ENCODE results near the gene SLC26A11.

SLC26A11 gene

GRCh38 chr17:80205811-80206210 lies 14.4 kb upstream of the SLC26A11 start:
- H3K4me2 ChIP-seq (ENCODE audit: low read depth, low read length, poor library complexity, severe bottlenecking), result no peak overlapping the region
- H2AFZ ChIP-seq (ENCODE audit: low read depth, low read length, severe bottlenecking), result no peak overlapping the region
- H3K27me3 ChIP-seq (ENCODE audit: low read length), result no peaks in the 10 kb centered on the region
- H3F3A ChIP-seq (ENCODE audit: insufficient read depth), result no peaks in the 10 kb centered on the region
- H3K79me2 ChIP-seq (ENCODE audit: insufficient read depth, low read length), result no peaks in the 10 kb centered on the region
- H4K20me1 ChIP-seq (ENCODE audit: low read depth, low read length), result no peaks in the 10 kb centered on the region
- no peaks in the 10 kb centered on the region for H3K36me3 ChIP-seq (ENCODE audit: low read length)
- TF ChIP-seq CTCF (IDR thresholded peaks at IDR 0.05; ENCODE audit: insufficient read depth, low read length, poor library complexity, severe bottlenecking), result no peak
- no peak for TF ChIP-seq EZH2phosphoT487 (conservative IDR thresholded peaks at IDR 0.05; ENCODE audit: low read length)
- no peak overlapping the region for H3K27ac ChIP-seq (ENCODE audit: low read depth, low read length)
- H3K9me2 ChIP-seq (replicated peaks; ENCODE audit: insufficient read depth, low read length), result no peaks in the 10 kb centered on the region
- H3K9ac ChIP-seq (ENCODE audit: low read length), result no peak overlapping the region
- H3K9me3 ChIP-seq (ENCODE audit: insufficient read depth, low read length), result no peaks in the 10 kb centered on the region
- H3K4me3 ChIP-seq (ENCODE audit: insufficient read depth, low read length, poor library complexity, severe bottlenecking), result no peak overlapping the region

DNA sequence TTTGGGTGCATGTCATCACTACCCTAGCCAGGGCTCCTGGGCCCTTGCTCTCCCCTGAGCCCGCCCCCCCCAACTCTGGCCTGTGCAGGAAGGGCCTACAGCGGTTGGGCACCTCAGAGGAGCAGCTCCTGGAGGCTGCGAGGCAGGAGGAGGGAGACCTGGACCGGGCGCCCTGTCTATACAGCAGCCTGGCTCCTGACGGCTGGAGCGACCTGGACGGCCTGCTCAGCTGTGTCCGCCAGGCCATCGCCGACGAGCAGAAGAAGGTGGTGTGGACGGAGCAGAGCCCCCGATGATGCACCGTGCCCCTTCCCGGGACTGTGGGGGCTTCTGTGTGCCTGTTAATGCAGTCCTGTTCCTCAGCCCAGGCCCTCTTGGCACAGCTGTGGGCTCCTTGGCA lies 12.2 kb upstream of the SLC26A11 start:
- Histone ChIP-seq H3K27ac (ENCODE audit: low read depth, low read length) (no peak overlapping the region), H3K36me3 (ENCODE audit: low read length) (no peaks in the 10 kb centered on the region), H4K20me1 (ENCODE audit: low read depth, low read length) (no peaks in the 10 kb centered on the region), H3K9me2 (replicated peaks; ENCODE audit: insufficient read depth, low read length) (no peaks in the 10 kb centered on the region), H3K27me3 (ENCODE audit: low read length) (no peaks in the 10 kb centered on the region), H3K4me3 (ENCODE audit: insufficient read depth, low read length, poor library complexity, severe bottlenecking) (no peak overlapping the region), H2AFZ (ENCODE audit: low read depth, low read length, severe bottlenecking) (no peak overlapping the region), H3K4me2 (ENCODE audit: low read depth, low read length, poor library complexity, severe bottlenecking) (no peak overlapping the region), H3K9ac (ENCODE audit: low read length) (no peak overlapping the region), H3K9me3 (ENCODE audit: insufficient read depth, low read length) (no peaks in the 10 kb centered on the region), H3F3A (ENCODE audit: insufficient read depth) (no peaks in the 10 kb centered on the region), H3K79me2 (ENCODE audit: insufficient read depth, low read length) (no peaks in the 10 kb centered on the region)
- no peak for TF ChIP-seq CTCF (IDR thresholded peaks at IDR 0.05; ENCODE audit: insufficient read depth, low read length, poor library complexity, severe bottlenecking)
- no peak for TF ChIP-seq EZH2phosphoT487 (conservative IDR thresholded peaks at IDR 0.05; ENCODE audit: low read length)

GRCh38 chr17:80209765-80210164 lies 10.5 kb upstream of the SLC26A11 start:
- Histone ChIP-seq H3K9me3 (ENCODE audit: insufficient read depth, low read length) (no peaks in the 10 kb centered on the region), H3K4me2 (ENCODE audit: low read depth, low read length, poor library complexity, severe bottlenecking) (no peak overlapping the region), H2AFZ (ENCODE audit: low read depth, low read length, severe bottlenecking) (no peak overlapping the region), H3K9ac (ENCODE audit: low read length) (no peak overlapping the region), H3K4me3 (ENCODE audit: insufficient read depth, low read length, poor library complexity, severe bottlenecking) (no peak overlapping the region), H3K27me3 (ENCODE audit: low read length) (no peaks in the 10 kb centered on the region), H3K79me2 (ENCODE audit: insufficient read depth, low read length) (no peaks in the 10 kb centered on the region), H3K36me3 (ENCODE audit: low read length) (no peaks in the 10 kb centered on the region), H3F3A (ENCODE audit: insufficient read depth) (no peaks in the 10 kb centered on the region), H4K20me1 (ENCODE audit: low read depth, low read length) (no peaks in the 10 kb centered on the region), H3K9me2 (replicated peaks; ENCODE audit: insufficient read depth, low read length) (no peaks in the 10 kb centered on the region), H3K27ac (ENCODE audit: low read depth, low read length) (no peak overlapping the region)
- TF ChIP-seq CTCF (IDR thresholded peaks at IDR 0.05; ENCODE audit: insufficient read depth, low read length, poor library complexity, severe bottlenecking) (no peak), EZH2phosphoT487 (conservative IDR thresholded peaks at IDR 0.05; ENCODE audit: low read length) (no peak)
